Measurements from ENCODE around the gene MAPK8IP3.

Gene MAPK8IP3

GRCh38 chr16:1668612-1669319 is 37.2 kb upstream of the MAPK8IP3 start:
- Histone ChIP-seq H3K56ac (ENCODE audit: low read length) (no peak overlapping the region), H3K9ac (ENCODE audit: low read length) (no peak overlapping the region), H4K5ac (ENCODE audit: low read length) (no peak overlapping the region), H3K23ac (ENCODE audit: low read length) (no peak overlapping the region), H3K18ac (ENCODE audit: low read length) (no peak overlapping the region), H2BK5ac (ENCODE audit: low read length) (no peak overlapping the region), H3K4me3 (ENCODE audit: low read length) (no peak overlapping the region), H3K27ac (ENCODE audit: low read depth, low read length) (no peak overlapping the region), H2AK5ac (ENCODE audit: low read length) (no peak overlapping the region), H3K4me2 (ENCODE audit: low read length) (no peak overlapping the region), H3K79me2 (ENCODE audit: control insufficient read depth, insufficient read depth, low read length) (no peaks in the 10 kb centered on the region), H3K36me3 (ENCODE audit: control insufficient read depth, insufficient read depth, low read length) (peaks cover 21% of the 10 kb centered on the region), H3K27me3 (ENCODE audit: insufficient read depth, low read length, poor library complexity) (no peaks in the 10 kb centered on the region), H3K79me1 (ENCODE audit: low read length) (no peaks in the 10 kb centered on the region), H3K4ac (ENCODE audit: low read depth, low read length) (no peak overlapping the region), H3K4me1 (ENCODE audit: control insufficient read depth, low read depth, low read length) (no peaks in the 10 kb centered on the region), H2BK15ac (replicated peaks; ENCODE audit: low read depth) (no peak overlapping the region), H2BK120ac (ENCODE audit: low read depth, low read length) (no peak overlapping the region), H4K8ac (ENCODE audit: low read depth, low read length) (no peak overlapping the region)
- no CpG with 5 or more reads among the region's 23 CpGs for WGBS (ENCODE audit: extremely low coverage, insufficient coverage, low lambda C conversion rate)
- no peak for DNase-seq

GRCh38 chr16:1669698-1670097 is 36.3 kb upstream of the MAPK8IP3 start:
- no CpG with 5 or more reads among the region's 7 CpGs for WGBS (ENCODE audit: extremely low coverage, insufficient coverage, low lambda C conversion rate)
- no peak overlapping the region for H2BK120ac ChIP-seq (ENCODE audit: low read depth, low read length)
- H3K36me3 ChIP-seq (ENCODE audit: control insufficient read depth, insufficient read depth, low read length), result peaks cover 23% of the 10 kb centered on the region

GRCh38 chr16:1670371-1670770 is 35.6 kb upstream of the MAPK8IP3 start:
- no CpG with 5 or more reads among the region's 19 CpGs for WGBS (ENCODE audit: extremely low coverage, insufficient coverage, low lambda C conversion rate)
- H3K36me3 ChIP-seq (ENCODE audit: control insufficient read depth, insufficient read depth, low read length), result peaks cover 23% of the 10 kb centered on the region

More at GRCh38 chr16:1669698-1670097, 36.3 kb upstream of the MAPK8IP3 start:
- H4K5ac ChIP-seq (ENCODE audit: low read length), result no peak overlapping the region
- H3K27me3 ChIP-seq (ENCODE audit: insufficient read depth, low read length, poor library complexity), result no peaks in the 10 kb centered on the region
- no peak overlapping the region for H3K9ac ChIP-seq (ENCODE audit: low read length)
- H3K4me2 ChIP-seq (ENCODE audit: low read length), result no peak overlapping the region
- H2AK5ac ChIP-seq (ENCODE audit: low read length), result no peak overlapping the region
- H3K79me1 ChIP-seq (ENCODE audit: low read length), result no peaks in the 10 kb centered on the region
- no peak overlapping the region for H2BK5ac ChIP-seq (ENCODE audit: low read length)
- no peaks in the 10 kb centered on the region for H3K79me2 ChIP-seq (ENCODE audit: control insufficient read depth, insufficient read depth, low read length)
- no peak overlapping the region for H2BK15ac ChIP-seq (replicated peaks; ENCODE audit: low read depth)
- no peak for DNase-seq
- no peak overlapping the region for H3K18ac ChIP-seq (ENCODE audit: low read length)
- no peaks in the 10 kb centered on the region for H3K4me1 ChIP-seq (ENCODE audit: control insufficient read depth, low read depth, low read length)
- H3K4me3 ChIP-seq (ENCODE audit: low read length), result no peak overlapping the region
- no peak overlapping the region for H3K27ac ChIP-seq (ENCODE audit: low read depth, low read length)
- no peak overlapping the region for H4K8ac ChIP-seq (ENCODE audit: low read depth, low read length)
- H3K4ac ChIP-seq (ENCODE audit: low read depth, low read length), result no peak overlapping the region
- no peak overlapping the region for H3K23ac ChIP-seq (ENCODE audit: low read length)
- H3K56ac ChIP-seq (ENCODE audit: low read length), result no peak overlapping the region

GRCh38 chr16:1670866-1671265 is 35.1 kb upstream of the MAPK8IP3 start:
- no peak overlapping the region for H4K8ac ChIP-seq (ENCODE audit: low read depth, low read length)

More at GRCh38 chr16:1670371-1670770, 35.6 kb upstream of the MAPK8IP3 start:
- no peak for DNase-seq
- Histone ChIP-seq H3K9ac (ENCODE audit: low read length) (no peak overlapping the region), H4K5ac (ENCODE audit: low read length) (no peak overlapping the region), H3K23ac (ENCODE audit: low read length) (no peak overlapping the region), H3K79me1 (ENCODE audit: low read length) (no peaks in the 10 kb centered on the region), H2BK5ac (ENCODE audit: low read length) (no peak overlapping the region), H3K18ac (ENCODE audit: low read length) (no peak overlapping the region), H3K27me3 (ENCODE audit: insufficient read depth, low read length, poor library complexity) (no peaks in the 10 kb centered on the region), H3K27ac (ENCODE audit: low read depth, low read length) (no peak overlapping the region), H3K4ac (ENCODE audit: low read depth, low read length) (no peak overlapping the region), H2AK5ac (ENCODE audit: low read length) (no peak overlapping the region), H2BK120ac (ENCODE audit: low read depth, low read length) (no peak overlapping the region), H3K79me2 (ENCODE audit: control insufficient read depth, insufficient read depth, low read length) (no peaks in the 10 kb centered on the region), H2BK15ac (replicated peaks; ENCODE audit: low read depth) (no peak overlapping the region), H3K56ac (ENCODE audit: low read length) (no peak overlapping the region), H3K4me3 (ENCODE audit: low read length) (no peak overlapping the region), H3K4me1 (ENCODE audit: control insufficient read depth, low read depth, low read length) (no peaks in the 10 kb centered on the region), H4K8ac (ENCODE audit: low read depth, low read length) (no peak overlapping the region), H3K4me2 (ENCODE audit: low read length) (no peak overlapping the region)

GRCh38 chr16:1673424-1674151 is 32.4 kb upstream of the MAPK8IP3 start:
- H3K23ac ChIP-seq (ENCODE audit: low read length), result no peak overlapping the region
- peaks cover 11% of the 10 kb centered on the region for H3K36me3 ChIP-seq (ENCODE audit: control insufficient read depth, insufficient read depth, low read length)
- H3K4me3 ChIP-seq (ENCODE audit: low read length), result no peak overlapping the region
- H3K27me3 ChIP-seq (ENCODE audit: insufficient read depth, low read length, poor library complexity), result no peaks in the 10 kb centered on the region
- H2BK5ac ChIP-seq (ENCODE audit: low read length), result no peak overlapping the region
- H3K79me2 ChIP-seq (ENCODE audit: control insufficient read depth, insufficient read depth, low read length), result peaks cover 3% of the 10 kb centered on the region
- no peak overlapping the region for H2BK120ac ChIP-seq (ENCODE audit: low read depth, low read length)
- H3K56ac ChIP-seq (ENCODE audit: low read length), result no peak overlapping the region
- no peak for DNase-seq
- no peak overlapping the region for H3K4me2 ChIP-seq (ENCODE audit: low read length)
- H2AK5ac ChIP-seq (ENCODE audit: low read length), result no peak overlapping the region
- H3K9ac ChIP-seq (ENCODE audit: low read length), result no peak overlapping the region
- no peak overlapping the region for H3K27ac ChIP-seq (ENCODE audit: low read depth, low read length)
- no peak overlapping the region for H4K5ac ChIP-seq (ENCODE audit: low read length)
- no CpG with 5 or more reads among the region's 26 CpGs for WGBS (ENCODE audit: extremely low coverage, insufficient coverage, low lambda C conversion rate)
- H2BK15ac ChIP-seq (replicated peaks; ENCODE audit: low read depth), result no peak overlapping the region
- H3K79me1 ChIP-seq (ENCODE audit: low read length), result no peaks in the 10 kb centered on the region
- no peak overlapping the region for H3K4ac ChIP-seq (ENCODE audit: low read depth, low read length)
- H4K8ac ChIP-seq (ENCODE audit: low read depth, low read length), result no peak overlapping the region
- no peak overlapping the region for H3K18ac ChIP-seq (ENCODE audit: low read length)
- H3K4me1 ChIP-seq (ENCODE audit: control insufficient read depth, low read depth, low read length), result no peaks in the 10 kb centered on the region

More at GRCh38 chr16:1670866-1671265, 35.1 kb upstream of the MAPK8IP3 start:
- no peaks in the 10 kb centered on the region for H3K4me1 ChIP-seq (ENCODE audit: control insufficient read depth, low read depth, low read length)
- H3K27ac ChIP-seq (ENCODE audit: low read depth, low read length), result no peak overlapping the region
- no peak overlapping the region for H2BK120ac ChIP-seq (ENCODE audit: low read depth, low read length)
- H3K9ac ChIP-seq (ENCODE audit: low read length), result no peak overlapping the region
- no peak overlapping the region for H3K18ac ChIP-seq (ENCODE audit: low read length)
- no peak overlapping the region for H3K4ac ChIP-seq (ENCODE audit: low read depth, low read length)
- no peaks in the 10 kb centered on the region for H3K27me3 ChIP-seq (ENCODE audit: insufficient read depth, low read length, poor library complexity)
- H3K23ac ChIP-seq (ENCODE audit: low read length), result no peak overlapping the region
- no peaks in the 10 kb centered on the region for H3K79me1 ChIP-seq (ENCODE audit: low read length)
- peaks cover 24% of the 10 kb centered on the region for H3K36me3 ChIP-seq (ENCODE audit: control insufficient read depth, insufficient read depth, low read length)
- no CpG with 5 or more reads among the region's 7 CpGs for WGBS (ENCODE audit: extremely low coverage, insufficient coverage, low lambda C conversion rate)
- no peak for DNase-seq
- H2BK15ac ChIP-seq (replicated peaks; ENCODE audit: low read depth), result no peak overlapping the region
- H3K4me3 ChIP-seq (ENCODE audit: low read length), result no peak overlapping the region
- H3K4me2 ChIP-seq (ENCODE audit: low read length), result no peak overlapping the region
- no peak overlapping the region for H4K5ac ChIP-seq (ENCODE audit: low read length)
- no peak overlapping the region for H2AK5ac ChIP-seq (ENCODE audit: low read length)
- H2BK5ac ChIP-seq (ENCODE audit: low read length), result no peak overlapping the region
- no peaks in the 10 kb centered on the region for H3K79me2 ChIP-seq (ENCODE audit: control insufficient read depth, insufficient read depth, low read length)
- no peak overlapping the region for H3K56ac ChIP-seq (ENCODE audit: low read length)
